NCI-H2196 (cell line): ENCODE measurements around the gene KIAA1586.

Experiments
- DNase-seq: peaks from one replicate; lab custom pipeline; 2025; ENCODE audit not compliant: unreplicated experiment; lab: John Stamatoyannopoulos, UW

KIAA1586 gene

DNA sequence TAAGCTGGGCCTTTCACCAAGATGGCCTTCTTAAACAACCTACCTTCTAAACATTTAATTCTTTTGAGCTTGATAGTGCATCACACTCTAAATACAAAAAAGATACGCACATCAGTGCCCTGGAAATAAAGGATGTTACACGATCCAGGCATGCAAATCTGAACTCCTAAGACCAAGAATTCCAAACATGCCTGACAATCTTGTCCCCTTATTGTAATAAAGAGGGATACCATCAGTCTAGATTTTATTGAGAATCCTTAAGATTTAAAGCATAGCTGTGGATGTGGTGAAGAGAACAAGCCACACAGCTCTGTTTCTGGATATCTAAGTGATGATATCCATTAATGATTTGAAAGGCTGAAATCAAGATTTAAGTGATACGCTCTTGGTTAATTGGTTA is 56.5 kb downstream of the KIAA1586 start:
- no peak for DNase-seq

DNA sequence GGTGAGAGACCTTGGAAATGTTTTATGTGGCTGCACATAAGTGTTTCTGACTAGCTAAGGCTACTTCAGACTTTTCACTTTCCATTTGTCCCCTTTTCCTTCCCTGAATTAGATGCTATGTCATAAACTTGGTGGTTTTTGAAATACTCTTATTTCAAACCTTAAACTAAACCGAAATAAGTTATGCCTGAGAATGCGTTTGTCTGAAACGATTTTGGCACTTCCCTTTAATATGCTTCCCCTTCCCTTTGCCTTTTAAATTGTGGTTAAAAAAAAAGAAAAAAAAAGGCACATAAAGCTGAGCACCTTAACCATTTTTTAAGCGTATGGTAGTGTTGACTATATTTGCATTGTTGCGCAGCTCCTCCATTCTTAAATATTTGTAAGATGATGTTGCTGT is 57.8 kb downstream of the KIAA1586 start:
- DNase-seq: no peak
